GM12892 (cell line): Measurements from ENCODE around the gene HNRNPR.

ENCODE experiments used
- POLR2A ChIP-seq: IDR thresholded peaks from 2 replicates; pipeline ENCODE4 v1.6.1; 2011; ENCODE audit warnings: low read depth, low read length, control low read depth
- POLR2AphosphoS5 ChIP-seq: IDR thresholded peaks from 2 replicates; pipeline ENCODE4 v1.6.1; 2011; ENCODE audit warnings: low read depth, low read length, control low read depth

DNA sequence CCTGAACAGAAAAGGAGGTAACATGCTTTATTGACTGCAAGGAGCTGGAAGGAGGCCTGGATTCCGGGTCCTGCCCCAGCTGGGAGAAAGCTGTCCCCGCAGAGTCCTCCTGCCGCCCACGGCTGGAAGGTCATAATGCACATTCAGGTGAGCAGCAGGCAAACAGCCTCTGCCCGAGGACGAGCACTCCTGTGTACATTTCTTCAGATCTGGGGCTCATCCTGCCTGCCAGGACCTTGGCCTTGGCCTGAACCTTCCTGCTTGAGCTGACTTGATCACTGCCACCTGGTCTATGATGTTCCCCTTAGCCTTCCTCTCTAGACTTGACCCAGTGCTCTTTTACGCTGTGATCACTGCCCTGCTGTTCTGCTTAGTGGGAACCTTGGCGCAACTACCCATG lies 43.4 kb upstream of the HNRNPR start:
- TF ChIP-seq POLR2A (no peak), POLR2AphosphoS5 (no peak)
